SU-DHL-6 (cell line): ENCODE measurements around the gene MTMR3.

Experiments used
- H2AFZ ChIP-seq: fragments of 200-600 bp; sonication (generic); 2 replicates; pipeline ENCODE4 v1.6.1; 2014; ENCODE audit warnings: low read depth, mild to moderate bottlenecking, moderate library complexity, mixed read lengths, antibody characterized with exemption, low read length; ENCODE audit not compliant: severe bottlenecking
- H3F3A ChIP-seq: fragments of 200-600 bp; shearing (Covaris generic); 2 replicates; pipeline ENCODE4 v1.6.0; 2016; ENCODE audit warnings: antibody characterized with exemption, mild to moderate bottlenecking; ENCODE audit not compliant: insufficient read depth
- H3K27ac ChIP-seq: fragments of 200-600 bp; sonication (generic); 2 replicates; pipeline ENCODE4 v1.5.1; 2016; ENCODE audit warnings: low read depth, mild to moderate bottlenecking, low read length, moderate library complexity, mixed read lengths
- H3K27me3 ChIP-seq: fragments of 200-600 bp; sonication (generic), shearing (Covaris generic); 2 replicates; pipeline ENCODE4 v1.6.0; 2014; ENCODE audit warnings: mild to moderate bottlenecking, low read length
- H3K36me3 ChIP-seq: fragments of 200-600 bp; sonication (generic); 2 replicates; pipeline ENCODE4 v1.6.1; 2014; ENCODE audit warnings: mild to moderate bottlenecking, low read length, mixed read lengths
- H3K4me2 ChIP-seq: fragments of 300-600, 200-600 bp; shearing (Covaris generic), sonication (generic); 2 replicates; pipeline ENCODE4 v1.6.0; 2014; ENCODE audit warnings: low read length, low read depth, mild to moderate bottlenecking; ENCODE audit not compliant: poor library complexity, severe bottlenecking
- H3K4me3 ChIP-seq: fragments of 200-600 bp; sonication (generic); 2 replicates; pipeline ENCODE4 v1.5.1; 2014; ENCODE audit warnings: antibody characterized with exemption, low read length, mild to moderate bottlenecking, mixed read lengths; ENCODE audit not compliant: insufficient read depth, poor library complexity, severe bottlenecking
- H3K79me2 ChIP-seq: fragments of 200-600 bp; sonication (generic); 2 replicates; pipeline ENCODE4 v1.6.1; 2014; ENCODE audit warnings: mild to moderate bottlenecking, low read length, moderate library complexity; ENCODE audit not compliant: insufficient read depth
- H3K9ac ChIP-seq: fragments of 200-600 bp; sonication (generic); 2 replicates; pipeline ENCODE4 v1.7.0; 2014; ENCODE audit warnings: mild to moderate bottlenecking, low read length
- H3K9me2 ChIP-seq: fragments of 200-600 bp; sonication (generic); replicated peaks from 2 replicates; pipeline ENCODE4 v1.6.1; 2014; ENCODE audit warnings: low read length; ENCODE audit not compliant: insufficient read depth
- H3K9me3 ChIP-seq: fragments of 200-600 bp; sonication (generic); 2 replicates; pipeline ENCODE4 v1.6.1; 2014; ENCODE audit warnings: low read length, mixed read lengths; ENCODE audit not compliant: insufficient read depth
- H4K20me1 ChIP-seq: fragments of 200-600 bp; sonication (generic); 2 replicates; pipeline ENCODE4 v1.6.1; 2014; ENCODE audit warnings: low read depth, mild to moderate bottlenecking, antibody characterized with exemption, low read length, moderate library complexity, mixed read lengths
- CTCF ChIP-seq: fragments of 200-600 bp; sonication (generic); IDR thresholded peaks from one replicate; pipeline ENCODE4 v1.5.1; 2017; ENCODE audit warnings: antibody characterized with exemption, mild to moderate bottlenecking, low read length, moderate library complexity; ENCODE audit not compliant: insufficient read depth, poor library complexity, severe bottlenecking
- EZH2phosphoT487 ChIP-seq: fragments of 200-600 bp; sonication (generic), shearing (Covaris generic); conservative IDR thresholded peaks from 2 replicates; pipeline ENCODE4 v1.6.1; 2018; ENCODE audit warnings: mild to moderate bottlenecking, antibody characterized with exemption, low read length, moderate library complexity, mixed read lengths

Gene MTMR3

GRCh38 chr22:30015846-30016245 lies 132.9 kb downstream of the MTMR3 start:
- no peak overlapping the region for H3K27ac ChIP-seq
- H3K27me3 ChIP-seq = no peaks in the 10 kb centered on the region
- no peaks in the 10 kb centered on the region for H3K36me3 ChIP-seq
- H4K20me1 ChIP-seq = no peaks in the 10 kb centered on the region
- H3K9me2 ChIP-seq = no peaks in the 10 kb centered on the region
- H3K79me2 ChIP-seq = no peaks in the 10 kb centered on the region
- no peaks in the 10 kb centered on the region for H3K9me3 ChIP-seq
- H3K4me3 ChIP-seq = no peak overlapping the region
- no peak overlapping the region for H3K9ac ChIP-seq
- TF ChIP-seq CTCF (no peak), EZH2phosphoT487 (no peak)
- H3F3A ChIP-seq = no peaks in the 10 kb centered on the region
- H3K4me2 ChIP-seq = no peak overlapping the region
- H2AFZ ChIP-seq = no peak overlapping the region

GRCh38 chr22:30016596-30016995 lies 133.6 kb downstream of the MTMR3 start:
- no peak overlapping the region for H3K9ac ChIP-seq
- H3K27me3 ChIP-seq = no peaks in the 10 kb centered on the region
- H3K4me3 ChIP-seq = no peak overlapping the region
- H3K36me3 ChIP-seq = no peaks in the 10 kb centered on the region
- H4K20me1 ChIP-seq = no peaks in the 10 kb centered on the region
- TF ChIP-seq CTCF (no peak), EZH2phosphoT487 (no peak)
- H3K79me2 ChIP-seq = no peaks in the 10 kb centered on the region
- no peak overlapping the region for H3K4me2 ChIP-seq
- H3K9me2 ChIP-seq = no peaks in the 10 kb centered on the region
- no peak overlapping the region for H2AFZ ChIP-seq
- H3K27ac ChIP-seq = no peak overlapping the region
- no peaks in the 10 kb centered on the region for H3F3A ChIP-seq
- no peaks in the 10 kb centered on the region for H3K9me3 ChIP-seq

GRCh38 chr22:30017375-30018223 lies 134.6 kb downstream of the MTMR3 start:
- no peaks in the 10 kb centered on the region for H3K27me3 ChIP-seq
- no peak overlapping the region for H3K9ac ChIP-seq
- H3K36me3 ChIP-seq = no peaks in the 10 kb centered on the region
- no peaks in the 10 kb centered on the region for H3K9me2 ChIP-seq
- H3K79me2 ChIP-seq = no peaks in the 10 kb centered on the region
- no peaks in the 10 kb centered on the region for H3K9me3 ChIP-seq
- no peaks in the 10 kb centered on the region for H3F3A ChIP-seq
- H3K4me3 ChIP-seq = no peak overlapping the region
- TF ChIP-seq EZH2phosphoT487 = no peak
- no peak for TF ChIP-seq CTCF
- H3K4me2 ChIP-seq = no peak overlapping the region
- no peak overlapping the region for H2AFZ ChIP-seq
- no peaks in the 10 kb centered on the region for H4K20me1 ChIP-seq
- H3K27ac ChIP-seq = no peak overlapping the region
